NOMO-1 (cell line): ENCODE measurements around the gene LRBA.

ENCODE experiments used
- DNase-seq, 2 experiments: peaks; one replicate each; lab custom pipeline; 2025; ENCODE audit not compliant: unreplicated experiment in 2 of 2; lab: John Stamatoyannopoulos, UW

LRBA gene

DNA sequence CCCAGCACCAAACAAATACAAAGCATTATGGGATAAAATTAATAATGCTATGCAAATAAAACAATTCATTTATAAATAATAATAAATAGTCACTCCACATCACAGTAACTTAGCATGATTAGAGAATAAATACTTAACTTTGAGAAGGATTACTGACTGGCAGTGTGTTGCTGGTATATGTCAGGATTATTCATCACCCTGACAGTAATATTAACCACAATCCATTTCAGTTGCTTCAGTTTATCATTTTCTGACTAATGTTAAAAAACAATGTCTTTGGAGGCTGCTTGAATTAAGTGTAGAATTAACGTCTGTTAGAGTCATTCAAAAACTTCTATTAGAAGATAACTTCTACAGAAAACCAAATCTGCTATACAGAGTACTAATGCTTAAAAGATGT lies 557.3 kb downstream of the LRBA start:
- DNase-seq = no peak

DNA sequence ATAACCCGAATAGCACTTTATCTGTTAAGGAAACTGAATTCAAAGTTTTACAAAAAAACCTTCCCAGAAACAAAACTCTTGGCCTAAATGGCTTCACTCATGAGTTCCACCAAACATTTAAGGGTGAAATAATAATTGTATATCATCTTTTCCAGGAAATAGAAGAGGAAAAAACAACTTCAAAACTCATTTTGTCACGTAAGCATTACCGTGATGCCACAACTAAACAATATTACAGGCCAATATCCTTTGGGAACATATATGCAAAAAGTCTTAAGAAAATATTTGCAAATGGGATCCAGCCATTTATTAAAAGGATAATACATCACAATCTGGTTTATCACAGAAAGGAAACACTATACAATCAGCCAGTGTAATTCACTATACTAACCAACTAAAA lies 563.2 kb downstream of the LRBA start:
- DNase-seq = no peak

DNA sequence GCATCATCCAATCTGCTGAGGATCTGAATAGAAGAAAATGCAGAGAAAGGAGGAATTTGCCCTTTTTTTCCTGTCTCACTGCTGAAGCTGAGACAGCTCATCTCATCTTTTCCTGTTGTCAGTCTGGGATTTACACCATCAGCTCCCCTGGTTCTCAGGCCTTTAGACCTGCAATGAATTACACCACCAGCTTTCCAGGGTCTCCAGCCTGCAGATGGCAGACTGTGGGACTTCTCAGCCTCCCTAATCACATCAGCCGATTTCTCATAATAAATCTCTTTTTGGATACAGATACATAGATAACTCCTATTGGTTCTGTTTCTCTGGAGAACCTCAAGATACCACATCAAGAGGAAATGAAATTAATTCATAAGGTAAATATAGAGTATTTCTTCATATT lies 567.7 kb downstream of the LRBA start:
- DNase-seq = no peak

DNA sequence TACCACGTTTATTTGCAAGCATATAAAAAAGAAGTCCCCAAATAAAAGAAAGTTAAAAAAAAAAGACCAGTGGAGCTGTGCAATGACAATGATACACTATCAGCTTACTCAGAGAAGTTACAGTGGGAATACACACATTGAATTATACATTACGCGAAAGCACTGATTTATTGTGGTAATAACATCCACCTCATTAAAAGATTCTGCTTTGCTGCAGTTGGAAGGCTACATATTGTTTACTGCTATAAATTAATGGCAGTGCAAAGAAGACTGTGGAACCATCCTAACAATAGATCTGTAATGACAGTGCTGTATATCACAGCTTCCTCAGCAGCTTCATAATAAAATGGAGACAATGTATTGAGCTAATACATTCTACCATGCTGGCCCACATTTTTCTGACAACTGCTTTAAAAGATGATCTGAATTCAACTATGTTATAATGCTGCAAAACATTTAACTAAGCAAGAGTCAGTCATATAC lies 575.6 kb downstream of the LRBA start:
- DNase-seq = no peak

DNA sequence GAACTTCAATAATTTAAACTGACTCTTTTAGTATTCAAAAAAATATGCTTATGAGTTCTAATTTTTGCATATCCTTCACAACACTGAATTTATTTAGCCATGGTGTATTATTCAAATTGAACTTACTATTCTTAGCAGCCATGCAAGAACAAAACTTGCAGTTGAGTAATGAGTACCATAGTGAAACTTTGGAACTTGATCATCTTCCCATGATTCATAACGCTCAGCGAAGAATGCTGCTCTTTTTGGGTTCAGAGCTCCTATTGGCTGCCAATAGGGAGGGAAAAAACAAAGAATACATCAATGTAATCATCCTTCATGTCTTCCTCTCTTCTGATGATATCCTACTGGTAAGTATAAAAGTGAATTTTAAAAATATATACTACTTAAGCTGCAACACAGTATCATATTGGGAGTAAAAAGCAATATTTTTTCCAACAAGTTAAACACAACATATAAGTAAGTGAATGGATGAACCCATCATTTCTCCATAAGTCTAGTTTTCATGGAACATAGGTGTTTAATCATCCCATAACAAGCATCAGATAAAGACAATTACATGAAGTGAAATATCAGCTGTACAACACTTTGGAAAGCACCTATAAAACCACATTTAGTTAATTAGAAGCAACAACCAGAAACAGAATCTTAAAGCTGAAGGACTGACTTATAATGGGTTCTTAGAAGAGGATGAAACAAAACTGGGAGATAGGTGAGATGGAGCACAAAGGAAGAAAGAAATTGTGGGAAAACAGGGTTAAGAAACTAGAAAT lies 578.3 kb downstream of the LRBA start:
- no peak for DNase-seq

DNA sequence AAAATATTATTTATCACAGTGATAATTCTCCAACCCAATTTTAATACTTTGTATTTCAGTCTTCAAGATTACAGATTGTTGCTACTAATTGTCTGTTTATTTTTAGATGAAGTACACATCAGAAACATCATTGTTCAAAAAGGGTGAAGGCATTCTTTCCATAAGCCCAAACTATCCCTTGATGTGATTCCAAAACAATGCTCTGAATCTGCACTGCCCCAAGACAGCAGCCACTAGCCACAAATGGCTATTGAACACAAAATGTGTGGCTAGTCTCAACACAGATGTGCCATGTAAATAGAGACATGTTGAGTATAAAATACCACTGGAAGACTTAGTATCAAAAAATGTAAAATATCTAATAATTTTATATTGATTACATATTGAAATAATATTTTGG lies 583.9 kb downstream of the LRBA start:
- DNase-seq = no peak

DNA sequence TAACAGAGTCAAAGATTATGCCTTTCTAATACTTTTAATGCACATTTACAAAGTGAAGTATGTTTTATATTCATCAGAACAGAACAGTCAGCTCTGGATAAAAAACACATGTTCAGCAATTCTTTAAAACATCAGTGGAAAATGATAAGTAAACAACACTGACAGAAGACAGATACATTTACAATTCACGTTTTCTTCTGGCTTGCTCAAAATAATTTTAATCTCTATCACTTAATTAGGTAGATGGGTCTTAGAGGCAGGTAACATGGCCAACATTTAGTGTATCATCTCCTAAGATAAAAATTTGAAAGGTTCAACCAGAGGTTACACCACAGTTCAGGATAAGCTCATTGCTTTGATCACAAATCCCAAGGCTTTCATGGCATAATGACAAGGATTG lies 589.9 kb downstream of the LRBA start:
- DNase-seq = no peak

DNA sequence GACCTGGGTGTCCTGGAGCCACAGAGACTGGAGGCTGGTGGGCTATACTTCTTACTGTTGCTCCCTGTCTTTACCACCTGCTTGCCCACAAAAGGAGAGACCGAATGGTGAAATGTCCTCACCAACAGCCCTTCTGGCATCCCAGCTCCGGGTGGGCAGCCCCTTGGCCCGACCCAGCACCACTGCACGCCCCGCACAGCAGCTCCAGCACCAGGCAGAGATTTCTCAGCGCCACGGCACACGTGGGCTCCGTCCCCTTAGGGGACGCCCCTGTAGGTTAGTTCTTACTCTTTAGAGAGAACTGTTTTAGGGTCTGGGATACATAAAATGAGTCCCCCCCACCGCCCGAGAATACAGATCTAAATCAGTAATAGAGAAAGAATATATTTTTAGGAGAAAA lies 591.6 kb downstream of the LRBA start:
- DNase-seq = no peak

DNA sequence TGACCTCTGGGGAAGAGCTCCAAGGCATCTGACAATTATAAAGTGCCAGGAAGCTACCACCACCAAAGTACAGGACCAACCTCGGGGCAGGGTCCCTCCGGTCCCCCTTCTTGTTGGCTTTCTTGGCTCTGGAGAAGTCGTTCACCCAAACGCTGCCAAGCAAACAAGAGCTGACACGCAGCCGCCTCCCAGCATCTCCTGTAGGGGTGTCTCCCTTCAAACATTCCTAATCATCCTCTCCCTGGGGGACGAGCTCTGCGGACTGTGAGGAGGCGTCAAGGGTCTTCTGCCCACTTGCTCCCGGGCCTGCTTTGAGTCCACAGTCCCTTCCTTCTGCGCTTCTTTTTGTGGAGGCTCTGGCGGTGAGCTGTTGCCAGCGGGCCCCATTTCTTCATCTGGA lies 592.0 kb downstream of the LRBA start:
- DNase-seq = no peak

DNA sequence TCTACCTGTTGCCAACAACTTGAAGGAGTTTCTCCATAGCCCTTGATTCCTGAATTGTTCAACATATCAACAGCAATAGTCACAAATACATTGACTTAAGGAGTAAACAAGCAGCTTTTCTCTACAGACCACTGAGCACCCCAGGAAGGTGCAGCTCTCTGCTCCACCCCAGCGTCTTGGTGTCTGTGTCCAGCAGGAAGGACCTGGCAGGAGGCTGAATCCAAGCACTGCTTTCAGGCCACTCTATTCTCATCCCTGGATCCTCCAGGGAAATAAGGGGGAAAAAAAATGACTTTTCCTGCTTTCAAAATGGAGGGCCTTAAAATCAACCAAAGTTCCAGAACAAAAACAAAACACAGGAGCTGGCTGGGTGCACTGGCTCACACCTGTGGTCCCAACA lies 593.5 kb downstream of the LRBA start:
- DNase-seq = no peak

DNA sequence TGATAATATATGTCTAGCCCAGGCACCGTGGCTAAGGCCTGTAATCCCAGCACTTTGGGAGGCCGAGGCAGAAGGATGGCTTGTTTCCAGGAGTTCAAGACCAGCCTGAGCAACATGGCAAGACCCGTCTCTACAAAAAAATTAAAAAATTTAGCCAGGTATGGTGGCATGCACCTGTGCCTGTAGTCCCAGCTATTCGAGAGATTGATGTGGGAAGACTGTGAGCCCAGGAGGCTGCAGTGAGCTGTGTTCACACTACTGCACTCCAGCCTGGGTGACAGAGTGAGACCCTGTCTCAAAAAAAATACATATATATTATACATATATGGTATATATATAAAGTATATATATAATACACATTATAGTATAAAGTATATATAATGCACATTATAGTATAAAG lies 595.1 kb downstream of the LRBA start:
- no peak for DNase-seq

DNA sequence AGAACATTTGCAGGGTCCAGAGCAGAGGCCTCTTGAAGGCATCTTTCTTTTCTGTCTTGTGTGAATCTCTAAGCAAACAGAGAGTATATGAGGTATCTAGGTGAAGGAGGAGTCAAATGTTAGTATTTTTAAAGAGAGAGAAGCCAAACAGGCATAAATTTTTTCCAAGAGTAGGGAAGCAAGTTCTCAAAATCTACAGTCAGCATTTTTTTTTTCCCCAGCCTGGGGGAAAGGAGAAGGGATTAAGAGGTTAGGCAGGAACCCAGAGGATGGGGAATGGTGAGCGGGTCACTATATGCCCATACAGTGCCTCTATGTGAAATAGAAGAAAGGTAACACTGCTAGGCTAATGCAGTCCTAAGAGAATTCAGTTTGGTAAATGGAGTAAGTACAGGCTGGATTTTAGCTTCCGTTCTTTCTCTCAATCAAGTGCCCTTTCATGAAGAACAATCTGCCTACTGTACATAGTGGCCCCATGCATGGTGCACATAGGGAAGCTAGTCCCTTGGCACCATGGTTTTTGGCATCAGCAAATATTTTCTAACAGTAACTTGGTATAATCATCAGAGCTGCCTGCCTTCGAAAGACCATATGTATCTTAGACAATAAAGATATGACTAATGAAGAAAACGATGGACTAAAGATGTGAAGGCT lies 596.2 kb downstream of the LRBA start:
- no peak for DNase-seq

DNA sequence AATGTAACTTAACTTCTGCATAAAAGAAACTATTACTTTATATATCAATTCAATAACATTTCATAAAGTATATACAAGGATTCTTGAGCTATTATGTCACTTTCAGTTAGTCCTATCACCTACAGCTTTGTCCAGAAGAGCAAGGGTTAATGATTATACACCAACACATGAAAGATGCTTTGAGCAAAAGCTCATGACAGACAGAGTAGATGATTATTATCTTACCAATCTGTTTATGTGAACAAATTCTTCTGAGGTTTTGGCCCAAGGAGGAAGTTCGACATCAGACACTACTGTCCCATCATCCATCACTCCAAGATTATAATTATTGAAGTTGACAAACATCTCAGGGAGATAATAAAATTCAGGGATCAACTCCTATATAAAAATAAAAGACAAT lies 599.9 kb downstream of the LRBA start:
- DNase-seq = no peak

DNA sequence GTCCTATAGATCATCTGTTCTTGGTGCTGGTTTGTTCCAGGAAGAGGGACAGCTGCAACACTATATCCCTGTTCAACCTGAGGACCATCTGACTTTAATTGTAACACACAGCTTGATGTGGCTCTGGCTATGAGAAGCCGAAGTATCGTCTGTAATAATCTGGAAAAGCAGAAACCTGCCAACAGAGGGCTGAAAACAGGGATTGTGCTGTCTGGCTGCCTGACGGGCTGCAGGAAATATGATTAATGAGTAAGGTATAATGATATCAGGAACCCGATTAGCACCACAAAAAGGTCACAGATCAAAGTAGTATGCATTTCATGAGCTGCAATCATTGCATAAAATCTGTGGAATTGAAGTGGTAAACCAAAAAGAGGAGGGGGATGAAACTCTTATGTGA lies 603.6 kb downstream of the LRBA start:
- DNase-seq = no peak

DNA sequence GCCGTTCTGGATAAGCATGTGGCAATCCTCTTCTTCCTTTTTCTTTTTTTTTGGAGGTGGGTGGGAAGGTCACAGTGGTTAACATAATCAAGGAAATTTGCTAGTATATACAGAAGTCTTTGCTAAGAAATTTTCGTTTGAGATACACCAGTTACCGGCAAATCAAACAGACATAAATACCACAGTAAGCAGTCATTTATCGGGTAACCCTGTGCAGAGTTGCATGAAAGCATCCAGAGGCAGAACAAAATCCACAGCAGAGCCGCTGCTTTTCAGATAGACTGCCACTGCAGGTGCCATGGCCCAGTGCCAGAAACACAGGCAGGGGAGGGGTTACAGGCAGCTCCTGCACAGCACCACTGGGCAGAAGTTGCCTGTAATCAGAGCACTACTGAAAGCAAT lies 612.2 kb downstream of the LRBA start:
- DNase-seq = no peak

DNA sequence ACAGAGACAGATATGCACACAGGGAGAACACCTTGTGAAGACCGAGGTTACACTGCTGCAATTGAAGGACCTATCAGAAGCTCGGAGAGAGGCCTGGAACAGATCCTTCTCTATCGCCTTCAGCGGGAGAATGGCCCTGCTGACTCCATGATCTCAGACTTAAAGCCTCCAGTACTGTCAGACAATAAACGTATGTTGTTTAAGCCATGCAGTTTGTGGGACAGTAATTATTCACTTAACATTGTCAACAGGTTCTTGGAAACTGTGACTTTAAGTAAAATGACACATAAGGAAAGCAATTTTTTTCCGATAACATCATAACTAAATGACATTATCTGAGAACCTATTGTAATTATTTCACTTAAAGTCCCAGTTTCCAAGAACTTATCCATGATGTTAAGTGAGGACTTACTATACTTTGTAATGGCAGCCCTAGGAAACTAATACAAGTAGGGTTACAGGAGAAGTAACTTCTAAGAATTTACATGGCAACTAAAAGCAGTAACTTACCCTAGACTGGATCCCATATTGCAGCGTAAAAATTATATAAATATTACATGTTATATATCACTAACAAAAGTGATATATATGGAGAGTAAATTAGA lies 613.9 kb downstream of the LRBA start:
- no peak for DNase-seq

DNA sequence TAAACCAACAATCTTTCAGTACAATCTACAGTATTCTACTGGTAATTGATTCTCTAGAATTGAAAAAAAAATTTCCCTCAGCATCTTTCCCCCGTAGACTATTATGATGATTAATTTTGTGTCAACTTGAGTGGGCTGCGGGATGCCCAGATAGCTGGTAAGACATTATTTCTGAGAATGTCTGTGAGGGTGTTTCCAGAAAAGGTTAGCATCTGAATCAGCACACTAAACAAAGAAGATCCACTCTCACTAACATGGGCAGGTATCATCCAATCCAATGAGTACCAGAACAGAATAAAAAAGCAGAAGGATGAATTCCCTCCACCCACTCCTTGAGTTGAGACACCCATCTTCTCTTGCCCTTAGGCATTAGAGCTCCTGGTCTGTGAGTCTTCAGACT lies 619.2 kb downstream of the LRBA start:
- DNase-seq = no peak

DNA sequence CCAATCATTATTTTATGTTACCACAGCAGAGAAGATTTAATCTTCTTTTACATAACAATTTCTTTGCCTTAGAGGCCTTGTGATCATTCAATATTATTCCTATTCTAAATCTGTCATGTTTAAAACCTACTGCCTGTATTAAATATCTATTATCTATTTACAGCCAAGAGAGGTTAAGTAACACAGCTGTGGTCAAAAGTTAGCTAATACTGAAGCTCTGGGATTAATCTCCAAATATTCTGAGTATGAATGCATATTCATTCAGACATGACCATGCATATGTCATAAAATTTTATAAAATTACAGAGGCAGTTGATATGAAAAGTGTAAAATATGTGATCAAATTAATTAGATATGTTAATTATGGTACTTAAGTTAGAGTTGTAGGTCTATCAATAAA lies 621.0 kb downstream of the LRBA start:
- DNase-seq = no peak

DNA sequence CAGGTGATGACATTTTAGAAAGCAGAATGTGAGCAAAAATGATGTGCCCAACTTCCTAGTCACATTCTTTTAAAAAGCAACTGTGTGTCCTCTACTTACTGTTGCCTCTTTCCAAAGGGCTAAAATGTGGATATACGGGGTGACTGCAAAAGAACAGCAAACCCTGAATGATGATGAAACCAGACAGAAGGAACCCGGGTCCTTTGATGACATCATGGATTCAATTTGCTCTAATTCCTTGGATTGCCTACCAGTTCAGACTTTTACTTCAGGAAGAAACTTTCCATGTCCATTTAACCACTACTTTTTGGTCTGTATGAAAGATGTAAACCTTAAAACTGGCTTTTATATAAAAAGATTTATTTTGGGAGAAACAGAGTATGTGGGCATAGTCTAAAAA lies 624.0 kb downstream of the LRBA start:
- no peak for DNase-seq

DNA sequence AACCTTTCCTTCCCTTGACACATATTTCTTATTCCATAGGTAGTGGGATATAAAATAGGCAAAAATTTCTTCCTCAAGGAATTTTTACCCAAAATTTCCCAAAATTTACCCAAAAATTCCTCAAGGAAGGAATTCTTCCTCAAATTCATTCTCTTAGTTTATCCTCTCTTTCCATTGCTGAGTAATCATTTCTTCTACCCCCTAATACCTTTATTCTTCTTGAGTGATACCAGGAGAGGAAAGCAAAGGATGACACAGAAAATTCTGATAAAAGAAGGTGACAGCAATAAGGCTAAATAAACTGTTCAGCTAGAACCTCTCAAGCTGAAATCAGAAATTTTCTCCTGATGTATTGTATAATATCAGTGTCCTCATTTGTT lies 624.6 kb downstream of the LRBA start:
- no peak for DNase-seq

DNA sequence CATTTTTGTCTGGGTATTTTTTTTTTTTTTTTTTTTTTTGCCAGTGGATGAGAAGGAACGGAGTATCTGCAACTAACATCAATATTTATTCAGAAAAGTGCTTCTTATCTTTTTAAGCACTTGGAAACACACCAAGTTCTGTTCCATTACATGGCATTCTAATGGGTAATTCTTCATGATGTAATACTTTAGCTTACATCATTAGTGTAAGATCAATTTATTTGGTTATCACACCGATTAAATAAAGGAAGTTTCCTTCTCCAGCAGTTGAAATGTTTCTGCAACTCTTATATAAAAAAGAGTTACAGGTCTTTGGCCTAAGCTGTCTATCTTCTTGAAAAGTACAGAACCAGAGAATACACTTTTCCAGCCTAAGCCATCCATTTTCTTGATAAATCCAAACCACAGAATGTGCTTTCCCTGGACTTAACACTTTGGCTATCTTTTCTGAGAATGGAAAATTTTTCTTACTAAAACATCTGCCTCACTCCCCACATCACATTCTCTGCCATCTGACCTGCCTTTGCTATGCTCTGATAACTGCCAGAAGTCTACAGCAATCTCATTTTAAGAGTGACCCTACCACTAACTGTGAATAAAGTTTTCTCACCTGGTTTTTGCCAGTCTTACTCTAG lies 625.1 kb downstream of the LRBA start:
- DNase-seq = no peak

DNA sequence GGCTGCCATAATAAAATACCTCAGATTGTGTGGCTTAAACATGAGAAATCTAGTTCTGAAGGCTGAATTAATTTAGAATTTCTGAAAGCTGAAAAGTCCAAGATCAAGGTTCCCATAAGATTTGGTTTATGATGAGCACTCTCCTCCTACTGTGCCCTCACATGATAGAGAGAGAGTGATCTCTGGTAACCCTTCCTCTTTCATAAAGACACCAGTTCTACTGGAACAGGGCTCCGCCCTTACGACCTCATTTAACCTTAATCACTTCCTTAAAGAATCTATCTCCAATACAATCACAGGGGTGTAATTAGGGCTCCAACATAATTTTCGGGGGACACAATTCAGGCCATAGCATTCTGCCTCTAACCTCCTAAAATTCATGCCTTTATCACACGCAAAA lies 627.1 kb downstream of the LRBA start:
- peak; percentile 13 to 57 for DNase-seq
